RWPE1 (cell line): ENCODE results near the gene LMBR1.

Experiments
- CTCF ChIA-PET: fragments of 350-600 bp; sonication (Branson Sonifier 250); formaldehyde crosslinking; extraction: SDS; loops from one replicate; lab custom pipeline; 2021; lab: Yijun Ruan, JAX
- POLR2A ChIA-PET: fragments of 400-600 bp; formaldehyde crosslinking; extraction: SDS; loops from one replicate; lab custom pipeline; 2020; ENCODE audit warnings: antibody characterized with exemption; ENCODE audit not compliant: low non-redundant PET; lab: Yijun Ruan, JAX
- DNase-seq: peaks from one replicate; pipeline ENCODE4 v3.0.0; 2012; ENCODE audit warnings: low spot score
- H3K27ac ChIP-seq: fragments of 450-650 bp; 2 replicates; pipeline ENCODE4 v1.5.1; 2017
- CTCF ChIP-seq: fragments of 450-650 bp; conservative IDR thresholded peaks from 2 replicates; pipeline ENCODE4 v1.5.1; 2017; ENCODE audit warnings: low read depth, mild to moderate bottlenecking

Gene LMBR1

DNA sequence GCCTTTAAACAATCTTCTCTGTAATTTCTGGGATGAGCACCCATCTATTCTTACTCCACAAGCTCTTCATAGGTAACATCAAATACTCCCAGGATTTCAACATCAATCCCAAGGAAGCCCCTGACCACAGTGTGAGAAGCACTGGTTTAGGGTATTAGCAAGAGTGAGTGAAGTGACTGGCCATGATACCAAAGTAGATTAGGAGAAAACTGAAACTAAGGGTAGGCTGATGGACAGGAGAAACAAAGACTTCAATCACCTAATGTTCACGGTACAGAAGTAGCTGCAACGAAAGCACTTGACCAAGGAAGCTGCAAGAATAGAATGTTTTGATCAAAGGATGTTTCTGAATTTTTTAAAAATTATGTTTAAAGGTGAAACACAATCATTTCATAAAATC is 49.8 kb downstream of the LMBR1 start:
- no peak for TF ChIP-seq CTCF
- ChIA-PET CTCF (no interaction called here), POLR2A (no interaction called here)
- H3K27ac ChIP-seq, result no peak overlapping the region
- DNase-seq, result no peak

DNA sequence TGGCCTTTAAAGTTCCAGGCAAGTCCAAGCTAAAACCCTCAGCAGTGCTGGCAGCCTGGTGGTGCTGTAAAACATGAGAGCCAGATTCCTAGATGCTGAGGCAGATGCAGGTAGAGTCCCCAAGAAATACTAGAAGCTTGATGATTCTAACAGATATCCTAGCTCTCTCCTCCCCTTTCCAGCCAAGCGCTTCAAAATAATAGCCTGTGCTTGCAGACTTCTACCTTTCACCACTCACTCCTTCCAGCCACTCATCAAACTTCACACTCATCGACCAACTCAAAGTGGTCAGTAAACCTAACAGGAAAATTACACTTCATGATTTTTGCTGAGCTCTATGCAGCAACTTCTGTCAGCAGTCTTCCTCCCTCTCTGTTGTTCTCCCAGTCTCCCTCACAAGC is 50.2 kb downstream of the LMBR1 start:
- no peak overlapping the region for H3K27ac ChIP-seq
- no peak for DNase-seq
- CTCF ChIA-PET, result no interaction called here
- no peak for TF ChIP-seq CTCF
- POLR2A ChIA-PET, result no interaction called here

DNA sequence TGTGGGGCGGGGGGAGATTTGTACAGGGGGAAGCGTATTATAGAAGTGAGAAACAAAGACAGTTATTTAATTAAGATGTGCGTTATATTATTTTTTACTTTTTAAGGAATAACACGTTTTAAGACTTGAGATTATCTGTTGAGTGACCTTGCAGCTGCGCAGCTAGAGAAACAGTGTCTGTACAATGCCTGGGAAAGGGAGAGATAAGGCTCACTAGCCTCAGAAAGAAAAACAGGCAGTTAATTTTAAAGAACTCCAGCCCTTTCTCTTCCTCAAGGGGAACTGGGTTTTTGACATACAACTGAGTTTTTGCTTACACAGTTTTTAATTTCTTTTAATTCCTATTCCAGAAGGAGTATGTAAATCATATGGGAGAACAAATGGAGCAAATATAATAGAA is 50.7 kb downstream of the LMBR1 start:
- H3K27ac ChIP-seq, result no peak overlapping the region
- CTCF ChIA-PET, result interaction anchor here (0.6 kb wide), 1 partner anchor 23 kb away, joined by 4 read pairs; no protein-coding TSS in a partner anchor
- TF ChIP-seq CTCF, result no peak
- DNase-seq, result no peak
- POLR2A ChIA-PET, result no interaction called here

DNA sequence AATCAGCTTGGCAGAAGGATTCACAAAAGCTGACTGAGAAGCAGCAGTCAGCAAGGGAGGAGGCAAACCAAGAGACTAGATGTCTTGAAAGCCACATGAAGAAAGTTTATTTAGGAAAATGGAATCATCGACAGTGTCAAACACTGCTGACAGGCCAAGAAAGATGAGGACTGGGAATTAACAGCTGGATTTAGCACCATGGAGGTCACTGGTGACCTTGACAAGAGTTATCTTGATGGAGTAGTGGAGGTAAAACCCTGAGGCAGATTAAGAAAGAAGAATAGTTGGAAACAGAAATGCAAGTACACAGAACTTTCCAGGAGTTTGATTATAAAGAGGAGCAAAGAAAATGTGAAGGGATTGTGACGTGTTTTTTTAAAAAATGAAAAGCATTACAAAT is 51.5 kb downstream of the LMBR1 start:
- ChIA-PET POLR2A (no interaction called here), CTCF (interaction anchor here (0.6 kb wide), 1 partner anchor 22 kb away, joined by 4 read pairs; no protein-coding TSS in a partner anchor)
- H3K27ac ChIP-seq, result no peak overlapping the region
- DNase-seq, result no peak
- TF ChIP-seq CTCF, result no peak

- H3K27ac ChIP-seq, result no peak overlapping the region
- no peak for DNase-seq
- ChIA-PET POLR2A (no interaction called here), CTCF (no interaction called here)
- TF ChIP-seq CTCF, result no peak
Observed at GRCh38 chr7:156840134-156840533, 52.8 kb downstream of the LMBR1 start.

GRCh38 chr7:156836443-156836842 is 56.5 kb downstream of the LMBR1 start:
- ChIA-PET POLR2A (no interaction called here), CTCF (no interaction called here)
- peak; percentile 8 for DNase-seq
- no peak for TF ChIP-seq CTCF
- H3K27ac ChIP-seq, result no peak overlapping the region

- ChIA-PET CTCF (no interaction called here), POLR2A (no interaction called here)
- no peak for DNase-seq
- TF ChIP-seq CTCF, result no peak
- H3K27ac ChIP-seq, result no peak overlapping the region
Observed at GRCh38 chr7:156834462-156834861, 58.5 kb downstream of the LMBR1 start.
